ENCODE data around the gene HFE. TPM values are rescaled to one million over a fixed set of nuclear protein-coding genes. Genes with fewer than 3 reads are reported as not detected.

The HFE gene
- polyA plus RNA-seq, 1 experiment: 21.4 TPM

GRCh38 chr6:26122793-26123674 is 35.8 kb downstream of the HFE start:
- ChIA-PET CTCF (interaction anchor here (1.0 to 2.0 kb wide), 3 partner anchors 24 to 97 kb away, joined by 3 to 6 read pairs (median 3); a partner anchor contains a TSS), POLR2A (interaction anchor here (0.6 to 6.4 kb wide), 35 partner anchors 9 to 1770 kb away, joined by 3 to 545 read pairs (median 8); a partner anchor contains a TSS)
- DNase-seq (ENCODE audit: low read depth, low spot score): peak; percentile 93
- H3K27ac ChIP-seq (ENCODE audit: low read depth, low read length): peak overlapping the region; percentile 93
- 0 out of 2 replicates have a peak, but pooled peaks have one; percentile 2 for TF ChIP-seq CTCF (IDR thresholded peaks at IDR 0.05; ENCODE audit: low read depth, low read length)
- no peaks in the 10 kb centered on the region; the same call in 1 of the 2 replicates for H3K9me3 ChIP-seq (ENCODE audit: control insufficient read depth, insufficient read depth, low read length)
- no peaks in the 10 kb centered on the region for H3K27me3 ChIP-seq (ENCODE audit: control insufficient read depth, insufficient read depth, low read length)
- H3K4me3 ChIP-seq (ENCODE audit: low read depth, low read length): peak overlapping the region; percentile 78

- Histone ChIP-seq H3K4me3 (ENCODE audit: low read depth, low read length) (peak overlapping the region; percentile 78), H3K27ac (ENCODE audit: low read depth, low read length) (peak overlapping the region; percentile 93), H3K9me3 (ENCODE audit: control insufficient read depth, insufficient read depth, low read length) (no peaks in the 10 kb centered on the region; the same call in 1 of the 2 replicates), H3K27me3 (ENCODE audit: control insufficient read depth, insufficient read depth, low read length) (no peaks in the 10 kb centered on the region)
- ChIA-PET CTCF (interaction anchor here (0.9 to 2.0 kb wide), 5 partner anchors 24 to 97 kb away, joined by 3 to 6 read pairs (median 3); a partner anchor contains a TSS), POLR2A (interaction anchor here (0.6 to 6.4 kb wide), 39 partner anchors 9 to 1769 kb away, joined by 3 to 545 read pairs (median 7); partner anchors contain the start of gene HFE)
- no peak for DNase-seq (ENCODE audit: low read depth, low spot score)
- no peak for TF ChIP-seq CTCF (IDR thresholded peaks at IDR 0.05; ENCODE audit: low read depth, low read length)
Measured at GRCh38 chr6:26123675-26123946, 36.4 kb downstream of the HFE start.

- no peaks in the 10 kb centered on the region for H3K27me3 ChIP-seq (ENCODE audit: control insufficient read depth, insufficient read depth, low read length)
- POLR2A ChIA-PET: interaction anchor here (0.6 to 6.4 kb wide), 44 partner anchors 9 to 1769 kb away, joined by 3 to 545 read pairs (median 7); partner anchors contain the start of gene HFE
- H3K9me3 ChIP-seq (ENCODE audit: control insufficient read depth, insufficient read depth, low read length): no peaks in the 10 kb centered on the region; the same call in 1 of the 2 replicates
- peak overlapping the region; percentile 94 for H3K27ac ChIP-seq (ENCODE audit: low read depth, low read length)
- peak overlapping the region; percentile 96 for H3K4me3 ChIP-seq (ENCODE audit: low read depth, low read length)
- no peak for TF ChIP-seq CTCF (IDR thresholded peaks at IDR 0.05; ENCODE audit: low read depth, low read length)
- peak; percentile 99 for DNase-seq (ENCODE audit: low read depth, low spot score)
- CTCF ChIA-PET: interaction anchor here (0.6 to 2.0 kb wide), 7 partner anchors 21 to 98 kb away, joined by 3 to 6 read pairs (median 3); a partner anchor contains a TSS
Measured at GRCh38 chr6:26123947-26124780, 36.9 kb downstream of the HFE start.

GRCh38 chr6:26124781-26125685 is 37.8 kb downstream of the HFE start:
- ChIA-PET CTCF (interaction anchor here (1.0 to 2.0 kb wide), 3 partner anchors 32 to 99 kb away, joined by 3 to 6 read pairs (median 3); a partner anchor contains a TSS), POLR2A (interaction anchor here (0.6 to 6.4 kb wide), 34 partner anchors 8 to 1700 kb away, joined by 3 to 545 read pairs (median 9); partner anchors contain the start of gene HFE)
- no peak for TF ChIP-seq CTCF (IDR thresholded peaks at IDR 0.05; ENCODE audit: low read depth, low read length)
- DNase-seq (ENCODE audit: low read depth, low spot score): no peak
- H3K27ac ChIP-seq (ENCODE audit: low read depth, low read length): peak overlapping the region; percentile 94
- H3K27me3 ChIP-seq (ENCODE audit: control insufficient read depth, insufficient read depth, low read length): no peaks in the 10 kb centered on the region
- peak overlapping the region; percentile 96 for H3K4me3 ChIP-seq (ENCODE audit: low read depth, low read length)
- no peaks in the 10 kb centered on the region; the same call in 1 of the 2 replicates for H3K9me3 ChIP-seq (ENCODE audit: control insufficient read depth, insufficient read depth, low read length)
